HepG2 (cell line): ENCODE data around the gene CPLANE2. TPM values are rescaled to one million over a fixed set of nuclear protein-coding genes. Genes with fewer than 3 reads are reported as not detected.

Source experiments
- ATF1 ChIP-seq: IDR thresholded peaks from 2 replicates; pipeline ENCODE4 v1.6.1; 2016; ENCODE audit warnings: mild to moderate bottlenecking, control low read depth
- CEBPB ChIP-seq: IDR thresholded peaks from 2 replicates; pipeline ENCODE4 v1.6.1; 2011; ENCODE audit warnings: low read depth, low read length, improper control_type of control experiment, borderline replicate concordance
- CREB1 ChIP-seq, 2 experiments: fragments of 450-650 bp in 1 of 2; IDR thresholded peaks; 2 replicates each; pipeline ENCODE4 v1.6.1; 2016 to 2017; ENCODE audit warnings: control low read depth in 1 of 2, mild to moderate bottlenecking in 1 of 2, missing compliant biosample characterization in 1 of 2, missing genetic modification characterization in 1 of 2
- MEIS1 ChIP-seq: sonication (generic); formaldehyde crosslinking; IDR thresholded peaks from 2 replicates; pipeline ENCODE4 v1.9.0; 2021; ENCODE audit warnings: mild to moderate bottlenecking, missing genetic modification reagents, moderate library complexity, borderline replicate concordance
- NCOR1 ChIP-seq: fragments of 200-600 bp; sonication (generic); IDR thresholded peaks from 2 replicates; pipeline ENCODE4 v1.7.0; 2017; ENCODE audit warnings: antibody characterized with exemption, low read length, borderline replicate concordance
- PAWR ChIP-seq: sonication (generic); formaldehyde crosslinking; IDR thresholded peaks from 2 replicates; pipeline ENCODE4 v1.4.0; 2020; ENCODE audit warnings: missing genetic modification reagents, mild to moderate bottlenecking, borderline replicate concordance
- RAD21 ChIP-seq: fragments of 450-650 bp; formaldehyde crosslinking; IDR thresholded peaks from 2 replicates; pipeline ENCODE4 v1.5.0; 2020; ENCODE audit warnings: mild to moderate bottlenecking
- ZNF432 ChIP-seq: sonication (generic); formaldehyde crosslinking; IDR thresholded peaks from 2 replicates; pipeline ENCODE4 v1.5.0; 2020; ENCODE audit warnings: missing genetic modification reagents, mild to moderate bottlenecking, borderline replicate concordance
- ZNF484 ChIP-seq: sonication (generic); formaldehyde crosslinking; IDR thresholded peaks from 2 replicates; pipeline ENCODE4 v1.5.1; 2020; ENCODE audit warnings: mild to moderate bottlenecking, low read depth, missing genetic modification reagents, borderline replicate concordance
- ZNF546 ChIP-seq: sonication (generic); formaldehyde crosslinking; conservative IDR thresholded peaks from 2 replicates; pipeline ENCODE4 v1.8.1; 2023; ENCODE audit warnings: mild to moderate bottlenecking, missing genetic modification reagents
- ZNF570 ChIP-seq: sonication (generic); formaldehyde crosslinking; IDR thresholded peaks from 2 replicates; pipeline ENCODE4 v1.4.0; 2020; ENCODE audit warnings: mild to moderate bottlenecking, missing genetic modification reagents, borderline replicate concordance
- ZNF589 ChIP-seq: sonication (generic); formaldehyde crosslinking; conservative IDR thresholded peaks from 2 replicates; pipeline ENCODE4 v1.8.0; 2022; ENCODE audit warnings: mild to moderate bottlenecking, moderate library complexity, missing genetic modification reagents
- ZNF616 ChIP-seq: sonication (generic); formaldehyde crosslinking; IDR thresholded peaks from 2 replicates; pipeline ENCODE4 v1.5.0; 2020; ENCODE audit warnings: low read depth, mild to moderate bottlenecking, missing genetic modification reagents
- ZNF619 ChIP-seq: sonication (generic); formaldehyde crosslinking; IDR thresholded peaks from 2 replicates; pipeline ENCODE4 v1.4.0; 2020; ENCODE audit warnings: mild to moderate bottlenecking, missing genetic modification reagents
- ZNF7 ChIP-seq: IDR thresholded peaks from 2 replicates; pipeline ENCODE4 v1.6.1; 2016; ENCODE audit warnings: missing biosample characterization, missing genetic modification reagents
- ZNF761 ChIP-seq: sonication (generic); formaldehyde crosslinking; conservative IDR thresholded peaks from 2 replicates; pipeline ENCODE4 v1.4.0; 2020; ENCODE audit warnings: mild to moderate bottlenecking, missing genetic modification reagents
- polyA plus RNA-seq, 8 experiments: library from polyadenylated mRNA; depleted of rRNA in 3 of 8; stranded (reverse) in 7 of 8; unstranded in 1 of 8; fragments of >200 nt; fragmentation: Illumina TruSeq in 4 of 8; extraction: Trizol in 4 of 8; gene quantifications; 2 replicates each; pipeline versions ENCODE4 v1.2.1 to v1.2.3, GENCODE V29; 2011 to 2016; ENCODE audit warnings: low read depth in 4 of 8, missing spikeins in 1 of 8, mixed read lengths in 1 of 8; ENCODE audit not compliant: insufficient read depth in 1 of 8
- total RNA-seq, 5 experiments: library from RNA; depleted of rRNA; stranded (reverse); fragments of >200 nt; fragmentation: Illumina TruSeq; extraction: Trizol; gene quantifications; 2 replicates each; pipeline ENCODE4 v1.2.3, GENCODE V29; 2016; ENCODE audit warnings: low read depth in 1 of 5
- TF ChIP-seq, protein P1 (sequence below): sonication (generic); formaldehyde crosslinking; conservative IDR thresholded peaks from 2 replicates; pipeline ENCODE4 v1.4.0; 2020; ENCODE audit warnings: mild to moderate bottlenecking, missing genetic modification reagents, moderate library complexity
- TF ChIP-seq, protein P2 (sequence below): IDR thresholded peaks from 2 replicates; pipeline ENCODE4 v1.6.1; 2016; ENCODE audit warnings: low read depth, missing genetic modification reagents, missing compliant biosample characterization
- TF ChIP-seq, protein P3 (sequence below): fragments of 450-650 bp; IDR thresholded peaks from 2 replicates; pipeline ENCODE4 v1.6.1; 2016

CPLANE2 gene
- total and polyA plus RNA-seq, 2 of the 13 experiments (the other 11 are each of a cell fraction or from before 2014, with no cell fraction given), result 0.29 to 1.6 TPM

DNA sequence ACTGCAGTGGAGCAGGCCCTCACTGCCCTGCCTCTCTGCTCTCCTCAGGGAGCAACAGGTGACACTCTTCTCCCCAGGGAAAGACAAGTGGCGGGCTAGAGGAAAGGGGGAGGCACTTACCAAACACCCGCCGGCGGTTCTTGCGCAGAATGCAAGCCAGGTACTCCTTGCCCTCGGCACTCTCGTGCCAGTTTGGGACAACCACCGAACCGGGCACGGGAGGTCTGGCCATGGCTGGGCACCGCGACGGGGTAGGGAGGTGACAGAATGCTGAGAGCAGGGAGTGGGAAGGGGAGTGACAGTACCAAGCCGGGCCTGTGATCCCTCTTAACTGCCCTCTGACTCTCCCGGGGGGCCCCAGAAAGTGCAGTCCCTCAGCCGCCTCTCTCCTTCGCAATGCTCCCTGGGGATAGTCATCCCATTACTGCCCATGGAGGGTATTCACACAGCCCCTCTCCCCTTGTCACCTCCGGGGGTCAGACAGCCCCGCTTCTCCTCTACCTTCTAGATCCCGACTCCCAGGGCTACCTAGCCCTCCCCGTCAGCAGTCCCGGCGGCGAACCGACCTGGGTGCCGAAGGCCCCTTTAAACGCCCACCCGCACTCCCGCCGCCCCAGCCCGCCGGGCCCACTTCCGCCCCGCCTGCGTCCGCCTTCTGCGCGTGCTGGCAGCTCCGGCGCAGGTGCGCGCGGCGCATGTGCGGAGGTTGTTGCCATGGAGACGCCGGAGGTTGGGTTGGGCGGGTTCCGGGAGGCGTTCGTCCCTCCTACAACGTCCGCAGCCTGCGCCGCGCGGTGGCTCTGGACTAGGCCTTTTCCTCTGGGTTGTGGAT is at the start of gene CPLANE2 (continued):
- TF ChIP-seq ZNF432 (no peak), ZNF589 (no peak), ATF1 (CRISPR knock-in tag) (no peak), ZNF7 (CRISPR knock-in tag) (no peak), ZNF546 (CRISPR knock-in tag) (no peak), PAWR (CRISPR knock-in tag) (no peak), ZNF761 (CRISPR knock-in tag) (no peak), ZNF619 (CRISPR knock-in tag) (peak; percentile 79; the same call in 1 of the 2 replicates), ZNF484 (CRISPR knock-in tag) (no peak), ZNF616 (CRISPR knock-in tag) (no peak), CEBPB (no peak), MEIS1 (no peak), RAD21 (CRISPR knock-in tag) (no peak), CREB1 (IDR thresholded peaks at IDR 0.05) (no peak), CREB1 (CRISPR knock-in tag; IDR thresholded peaks at IDR 0.05) (peak; percentile 69), ZNF570 (no peak), NCOR1 (no peak)
- TF ChIP-seq, protein P1, sequence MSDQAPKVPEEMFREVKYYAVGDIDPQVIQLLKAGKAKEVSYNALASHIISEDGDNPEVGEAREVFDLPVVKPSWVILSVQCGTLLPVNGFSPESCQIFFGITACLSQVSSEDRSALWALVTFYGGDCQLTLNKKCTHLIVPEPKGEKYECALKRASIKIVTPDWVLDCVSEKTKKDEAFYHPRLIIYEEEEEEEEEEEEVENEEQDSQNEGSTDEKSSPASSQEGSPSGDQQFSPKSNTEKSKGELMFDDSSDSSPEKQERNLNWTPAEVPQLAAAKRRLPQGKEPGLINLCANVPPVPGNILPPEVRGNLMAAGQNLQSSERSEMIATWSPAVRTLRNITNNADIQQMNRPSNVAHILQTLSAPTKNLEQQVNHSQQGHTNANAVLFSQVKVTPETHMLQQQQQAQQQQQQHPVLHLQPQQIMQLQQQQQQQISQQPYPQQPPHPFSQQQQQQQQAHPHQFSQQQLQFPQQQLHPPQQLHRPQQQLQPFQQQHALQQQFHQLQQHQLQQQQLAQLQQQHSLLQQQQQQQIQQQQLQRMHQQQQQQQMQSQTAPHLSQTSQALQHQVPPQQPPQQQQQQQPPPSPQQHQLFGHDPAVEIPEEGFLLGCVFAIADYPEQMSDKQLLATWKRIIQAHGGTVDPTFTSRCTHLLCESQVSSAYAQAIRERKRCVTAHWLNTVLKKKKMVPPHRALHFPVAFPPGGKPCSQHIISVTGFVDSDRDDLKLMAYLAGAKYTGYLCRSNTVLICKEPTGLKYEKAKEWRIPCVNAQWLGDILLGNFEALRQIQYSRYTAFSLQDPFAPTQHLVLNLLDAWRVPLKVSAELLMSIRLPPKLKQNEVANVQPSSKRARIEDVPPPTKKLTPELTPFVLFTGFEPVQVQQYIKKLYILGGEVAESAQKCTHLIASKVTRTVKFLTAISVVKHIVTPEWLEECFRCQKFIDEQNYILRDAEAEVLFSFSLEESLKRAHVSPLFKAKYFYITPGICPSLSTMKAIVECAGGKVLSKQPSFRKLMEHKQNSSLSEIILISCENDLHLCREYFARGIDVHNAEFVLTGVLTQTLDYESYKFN, result no peak
- TF ChIP-seq, protein P2, sequence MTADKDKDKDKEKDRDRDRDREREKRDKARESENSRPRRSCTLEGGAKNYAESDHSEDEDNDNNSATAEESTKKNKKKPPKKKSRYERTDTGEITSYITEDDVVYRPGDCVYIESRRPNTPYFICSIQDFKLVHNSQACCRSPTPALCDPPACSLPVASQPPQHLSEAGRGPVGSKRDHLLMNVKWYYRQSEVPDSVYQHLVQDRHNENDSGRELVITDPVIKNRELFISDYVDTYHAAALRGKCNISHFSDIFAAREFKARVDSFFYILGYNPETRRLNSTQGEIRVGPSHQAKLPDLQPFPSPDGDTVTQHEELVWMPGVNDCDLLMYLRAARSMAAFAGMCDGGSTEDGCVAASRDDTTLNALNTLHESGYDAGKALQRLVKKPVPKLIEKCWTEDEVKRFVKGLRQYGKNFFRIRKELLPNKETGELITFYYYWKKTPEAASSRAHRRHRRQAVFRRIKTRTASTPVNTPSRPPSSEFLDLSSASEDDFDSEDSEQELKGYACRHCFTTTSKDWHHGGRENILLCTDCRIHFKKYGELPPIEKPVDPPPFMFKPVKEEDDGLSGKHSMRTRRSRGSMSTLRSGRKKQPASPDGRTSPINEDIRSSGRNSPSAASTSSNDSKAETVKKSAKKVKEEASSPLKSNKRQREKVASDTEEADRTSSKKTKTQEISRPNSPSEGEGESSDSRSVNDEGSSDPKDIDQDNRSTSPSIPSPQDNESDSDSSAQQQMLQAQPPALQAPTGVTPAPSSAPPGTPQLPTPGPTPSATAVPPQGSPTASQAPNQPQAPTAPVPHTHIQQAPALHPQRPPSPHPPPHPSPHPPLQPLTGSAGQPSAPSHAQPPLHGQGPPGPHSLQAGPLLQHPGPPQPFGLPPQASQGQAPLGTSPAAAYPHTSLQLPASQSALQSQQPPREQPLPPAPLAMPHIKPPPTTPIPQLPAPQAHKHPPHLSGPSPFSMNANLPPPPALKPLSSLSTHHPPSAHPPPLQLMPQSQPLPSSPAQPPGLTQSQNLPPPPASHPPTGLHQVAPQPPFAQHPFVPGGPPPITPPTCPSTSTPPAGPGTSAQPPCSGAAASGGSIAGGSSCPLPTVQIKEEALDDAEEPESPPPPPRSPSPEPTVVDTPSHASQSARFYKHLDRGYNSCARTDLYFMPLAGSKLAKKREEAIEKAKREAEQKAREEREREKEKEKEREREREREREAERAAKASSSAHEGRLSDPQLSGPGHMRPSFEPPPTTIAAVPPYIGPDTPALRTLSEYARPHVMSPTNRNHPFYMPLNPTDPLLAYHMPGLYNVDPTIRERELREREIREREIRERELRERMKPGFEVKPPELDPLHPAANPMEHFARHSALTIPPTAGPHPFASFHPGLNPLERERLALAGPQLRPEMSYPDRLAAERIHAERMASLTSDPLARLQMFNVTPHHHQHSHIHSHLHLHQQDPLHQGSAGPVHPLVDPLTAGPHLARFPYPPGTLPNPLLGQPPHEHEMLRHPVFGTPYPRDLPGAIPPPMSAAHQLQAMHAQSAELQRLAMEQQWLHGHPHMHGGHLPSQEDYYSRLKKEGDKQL (CRISPR knock-in tag), result no peak
- TF ChIP-seq, protein P3, sequence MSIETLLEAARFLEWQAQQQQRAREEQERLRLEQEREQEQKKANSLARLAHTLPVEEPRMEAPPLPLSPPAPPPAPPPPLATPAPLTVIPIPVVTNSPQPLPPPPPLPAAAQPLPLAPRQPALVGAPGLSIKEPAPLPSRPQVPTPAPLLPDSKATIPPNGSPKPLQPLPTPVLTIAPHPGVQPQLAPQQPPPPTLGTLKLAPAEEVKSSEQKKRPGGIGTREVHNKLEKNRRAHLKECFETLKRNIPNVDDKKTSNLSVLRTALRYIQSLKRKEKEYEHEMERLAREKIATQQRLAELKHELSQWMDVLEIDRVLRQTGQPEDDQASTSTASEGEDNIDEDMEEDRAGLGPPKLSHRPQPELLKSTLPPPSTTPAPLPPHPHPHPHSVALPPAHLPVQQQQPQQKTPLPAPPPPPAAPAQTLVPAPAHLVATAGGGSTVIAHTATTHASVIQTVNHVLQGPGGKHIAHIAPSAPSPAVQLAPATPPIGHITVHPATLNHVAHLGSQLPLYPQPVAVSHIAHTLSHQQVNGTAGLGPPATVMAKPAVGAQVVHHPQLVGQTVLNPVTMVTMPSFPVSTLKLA, result peak; percentile 29; the same call in 1 of the 2 replicates
